ENCODE results near the gene CNN1. TPM values are rescaled to one million over a fixed set of nuclear protein-coding genes. Genes with fewer than 3 reads are reported as not detected.

CNN1 gene
- total and polyA plus RNA-seq, 2 of the 13 experiments (the other 11 are each of a cell fraction or from before 2014, with no cell fraction given) = 0.70 to 1.1 TPM

GRCh38 chr19:11530432-11530831 is 8.2 kb upstream of the CNN1 start (continued):
- TF ChIP-seq MXI1 (IDR thresholded peaks at IDR 0.05; ENCODE audit: borderline replicate concordance, low read depth, low read length) (peak; percentile 99), SIN3B (IDR thresholded peaks at IDR 0.05; ENCODE audit: low read length) (peak; percentile 36; the same call in 1 of the 2 replicates), MXD4 (CRISPR knock-in tag; IDR thresholded peaks at IDR 0.05) (peak; percentile 97), STAG1 (CRISPR knock-in tag; IDR thresholded peaks at IDR 0.05) (peak; percentile 54), ZMYM4 (CRISPR knock-in tag; IDR thresholded peaks at IDR 0.05) (peak; percentile 76), BORCS8-MEF2B (CRISPR knock-in tag; IDR thresholded peaks at IDR 0.05) (peak; percentile 52; the same call in 1 of the 2 replicates), MAFK (conservative IDR thresholded peaks at IDR 0.05 in 1 of 2, IDR thresholded peaks at IDR 0.05 in 1 of 2; ENCODE audit: low read length in 2 of 2) (no peak), ZKSCAN8 (CRISPR knock-in tag; IDR thresholded peaks at IDR 0.05; ENCODE audit: borderline replicate concordance) (no peak), NR2F1 (CRISPR knock-in tag; IDR thresholded peaks at IDR 0.05) (no peak), ZNF792 (CRISPR knock-in tag; IDR thresholded peaks at IDR 0.05) (0 out of 2 replicates have a peak, but pooled peaks have one; percentile 64), ZNF746 (CRISPR knock-in tag; IDR thresholded peaks at IDR 0.05) (no peak), MED1 (CRISPR knock-in tag; IDR thresholded peaks at IDR 0.05) (peak; percentile 57; the same call in 1 of the 2 replicates), ZNF891 (CRISPR knock-in tag; IDR thresholded peaks at IDR 0.05) (no peak), KDM6A (CRISPR knock-in tag; IDR thresholded peaks at IDR 0.05; ENCODE audit: low read depth) (no peak), KAT8 (CRISPR knock-in tag; IDR thresholded peaks at IDR 0.05) (peak; percentile 82), ZNF33B (CRISPR knock-in tag; IDR thresholded peaks at IDR 0.05) (no peak), HNF4A (CRISPR knock-in tag; IDR thresholded peaks at IDR 0.05) (no peak), CBX2 (IDR thresholded peaks at IDR 0.05; ENCODE audit: low read depth, low read length) (no peak), CBX2 (CRISPR knock-in tag; IDR thresholded peaks at IDR 0.05; ENCODE audit: low read depth) (no peak), GATAD1 (CRISPR knock-in tag; IDR thresholded peaks at IDR 0.05) (peak; percentile 67; the same call in 1 of the 2 replicates), RAD21 (CRISPR knock-in tag; IDR thresholded peaks at IDR 0.05) (peak; percentile 68), NBN (conservative IDR thresholded peaks at IDR 0.05) (no peak), ATF5 (CRISPR knock-in tag; IDR thresholded peaks at IDR 0.05; ENCODE audit: low read depth) (no peak)
- TF ChIP-seq, protein P1, sequence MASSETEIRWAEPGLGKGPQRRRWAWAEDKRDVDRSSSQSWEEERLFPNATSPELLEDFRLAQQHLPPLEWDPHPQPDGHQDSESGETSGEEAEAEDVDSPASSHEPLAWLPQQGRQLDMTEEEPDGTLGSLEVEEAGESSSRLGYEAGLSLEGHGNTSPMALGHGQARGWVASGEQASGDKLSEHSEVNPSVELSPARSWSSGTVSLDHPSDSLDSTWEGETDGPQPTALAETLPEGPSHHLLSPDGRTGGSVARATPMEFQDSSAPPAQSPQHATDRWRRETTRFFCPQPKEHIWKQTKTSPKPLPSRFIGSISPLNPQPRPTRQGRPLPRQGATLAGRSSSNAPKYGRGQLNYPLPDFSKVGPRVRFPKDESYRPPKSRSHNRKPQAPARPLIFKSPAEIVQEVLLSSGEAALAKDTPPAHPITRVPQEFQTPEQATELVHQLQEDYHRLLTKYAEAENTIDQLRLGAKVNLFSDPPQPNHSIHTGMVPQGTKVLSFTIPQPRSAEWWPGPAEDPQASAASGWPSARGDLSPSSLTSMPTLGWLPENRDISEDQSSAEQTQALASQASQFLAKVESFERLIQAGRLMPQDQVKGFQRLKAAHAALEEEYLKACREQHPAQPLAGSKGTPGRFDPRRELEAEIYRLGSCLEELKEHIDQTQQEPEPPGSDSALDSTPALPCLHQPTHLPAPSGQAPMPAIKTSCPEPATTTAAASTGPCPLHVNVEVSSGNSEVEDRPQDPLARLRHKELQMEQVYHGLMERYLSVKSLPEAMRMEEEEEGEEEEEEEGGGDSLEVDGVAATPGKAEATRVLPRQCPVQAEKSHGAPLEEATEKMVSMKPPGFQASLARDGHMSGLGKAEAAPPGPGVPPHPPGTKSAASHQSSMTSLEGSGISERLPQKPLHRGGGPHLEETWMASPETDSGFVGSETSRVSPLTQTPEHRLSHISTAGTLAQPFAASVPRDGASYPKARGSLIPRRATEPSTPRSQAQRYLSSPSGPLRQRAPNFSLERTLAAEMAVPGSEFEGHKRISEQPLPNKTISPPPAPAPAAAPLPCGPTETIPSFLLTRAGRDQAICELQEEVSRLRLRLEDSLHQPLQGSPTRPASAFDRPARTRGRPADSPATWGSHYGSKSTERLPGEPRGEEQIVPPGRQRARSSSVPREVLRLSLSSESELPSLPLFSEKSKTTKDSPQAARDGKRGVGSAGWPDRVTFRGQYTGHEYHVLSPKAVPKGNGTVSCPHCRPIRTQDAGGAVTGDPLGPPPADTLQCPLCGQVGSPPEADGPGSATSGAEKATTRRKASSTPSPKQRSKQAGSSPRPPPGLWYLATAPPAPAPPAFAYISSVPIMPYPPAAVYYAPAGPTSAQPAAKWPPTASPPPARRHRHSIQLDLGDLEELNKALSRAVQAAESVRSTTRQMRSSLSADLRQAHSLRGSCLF (CRISPR knock-in tag; IDR thresholded peaks at IDR 0.05; ENCODE audit: borderline replicate concordance) = peak; percentile 30; the same call in 1 of the 2 replicates
- TF ChIP-seq, protein P2, sequence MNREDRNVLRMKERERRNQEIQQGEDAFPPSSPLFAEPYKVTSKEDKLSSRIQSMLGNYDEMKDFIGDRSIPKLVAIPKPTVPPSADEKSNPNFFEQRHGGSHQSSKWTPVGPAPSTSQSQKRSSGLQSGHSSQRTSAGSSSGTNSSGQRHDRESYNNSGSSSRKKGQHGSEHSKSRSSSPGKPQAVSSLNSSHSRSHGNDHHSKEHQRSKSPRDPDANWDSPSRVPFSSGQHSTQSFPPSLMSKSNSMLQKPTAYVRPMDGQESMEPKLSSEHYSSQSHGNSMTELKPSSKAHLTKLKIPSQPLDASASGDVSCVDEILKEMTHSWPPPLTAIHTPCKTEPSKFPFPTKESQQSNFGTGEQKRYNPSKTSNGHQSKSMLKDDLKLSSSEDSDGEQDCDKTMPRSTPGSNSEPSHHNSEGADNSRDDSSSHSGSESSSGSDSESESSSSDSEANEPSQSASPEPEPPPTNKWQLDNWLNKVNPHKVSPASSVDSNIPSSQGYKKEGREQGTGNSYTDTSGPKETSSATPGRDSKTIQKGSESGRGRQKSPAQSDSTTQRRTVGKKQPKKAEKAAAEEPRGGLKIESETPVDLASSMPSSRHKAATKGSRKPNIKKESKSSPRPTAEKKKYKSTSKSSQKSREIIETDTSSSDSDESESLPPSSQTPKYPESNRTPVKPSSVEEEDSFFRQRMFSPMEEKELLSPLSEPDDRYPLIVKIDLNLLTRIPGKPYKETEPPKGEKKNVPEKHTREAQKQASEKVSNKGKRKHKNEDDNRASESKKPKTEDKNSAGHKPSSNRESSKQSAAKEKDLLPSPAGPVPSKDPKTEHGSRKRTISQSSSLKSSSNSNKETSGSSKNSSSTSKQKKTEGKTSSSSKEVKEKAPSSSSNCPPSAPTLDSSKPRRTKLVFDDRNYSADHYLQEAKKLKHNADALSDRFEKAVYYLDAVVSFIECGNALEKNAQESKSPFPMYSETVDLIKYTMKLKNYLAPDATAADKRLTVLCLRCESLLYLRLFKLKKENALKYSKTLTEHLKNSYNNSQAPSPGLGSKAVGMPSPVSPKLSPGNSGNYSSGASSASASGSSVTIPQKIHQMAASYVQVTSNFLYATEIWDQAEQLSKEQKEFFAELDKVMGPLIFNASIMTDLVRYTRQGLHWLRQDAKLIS (CRISPR knock-in tag; IDR thresholded peaks at IDR 0.05) = no peak

All from HepG2 (cell line).